Fibroblast of the conjunctiva (primary cell): Measurements from ENCODE around the gene POU6F2.

Experiments used
- DNase-seq: peaks from one replicate; pipeline ENCODE4 v3.0.0-alpha.2; 2010; ENCODE audit warnings: low read depth

The POU6F2 gene

DNA sequence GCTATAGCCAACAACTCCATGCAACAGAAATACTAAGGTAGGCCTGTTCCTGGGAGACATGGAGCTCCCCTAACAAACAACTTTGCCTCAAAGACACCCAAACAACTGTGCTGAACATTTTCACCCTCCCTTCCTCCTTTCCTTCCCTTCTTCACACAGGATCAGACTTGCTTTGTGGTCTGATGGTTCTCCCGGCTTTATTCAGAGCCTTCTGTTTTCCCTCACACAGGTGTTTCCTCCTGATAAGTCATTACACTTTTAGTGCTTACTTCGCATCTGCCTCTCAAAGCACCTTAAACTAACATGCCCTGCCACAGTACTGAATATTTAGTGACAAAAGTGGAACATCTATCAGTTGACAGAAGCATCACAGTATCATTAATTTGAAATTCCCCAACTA lies 532.2 kb downstream of the POU6F2 start:
- no peak for DNase-seq

DNA sequence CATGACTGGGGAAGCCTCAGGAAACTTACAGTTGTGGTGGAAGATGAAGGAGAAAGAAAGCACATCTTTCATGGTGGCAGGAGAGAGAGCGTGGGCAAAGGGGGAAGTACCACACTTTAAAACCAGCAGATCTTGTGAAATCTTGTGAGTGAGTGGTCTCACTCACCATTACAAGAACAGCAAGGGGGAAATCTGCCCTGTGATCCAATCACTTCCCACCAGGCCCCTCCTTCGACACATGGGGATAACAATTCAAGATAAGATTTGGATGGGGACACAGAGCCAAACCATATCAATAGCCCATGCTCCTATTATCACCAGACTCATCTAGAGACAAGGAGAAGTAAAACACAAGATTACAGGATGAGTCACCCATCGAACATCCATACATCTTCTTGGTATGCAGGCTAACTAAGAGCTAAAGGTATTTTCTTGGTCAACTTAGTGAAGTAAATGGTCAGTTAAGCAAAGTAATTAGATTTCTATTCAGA lies 533.2 kb downstream of the POU6F2 start:
- no peak for DNase-seq

DNA sequence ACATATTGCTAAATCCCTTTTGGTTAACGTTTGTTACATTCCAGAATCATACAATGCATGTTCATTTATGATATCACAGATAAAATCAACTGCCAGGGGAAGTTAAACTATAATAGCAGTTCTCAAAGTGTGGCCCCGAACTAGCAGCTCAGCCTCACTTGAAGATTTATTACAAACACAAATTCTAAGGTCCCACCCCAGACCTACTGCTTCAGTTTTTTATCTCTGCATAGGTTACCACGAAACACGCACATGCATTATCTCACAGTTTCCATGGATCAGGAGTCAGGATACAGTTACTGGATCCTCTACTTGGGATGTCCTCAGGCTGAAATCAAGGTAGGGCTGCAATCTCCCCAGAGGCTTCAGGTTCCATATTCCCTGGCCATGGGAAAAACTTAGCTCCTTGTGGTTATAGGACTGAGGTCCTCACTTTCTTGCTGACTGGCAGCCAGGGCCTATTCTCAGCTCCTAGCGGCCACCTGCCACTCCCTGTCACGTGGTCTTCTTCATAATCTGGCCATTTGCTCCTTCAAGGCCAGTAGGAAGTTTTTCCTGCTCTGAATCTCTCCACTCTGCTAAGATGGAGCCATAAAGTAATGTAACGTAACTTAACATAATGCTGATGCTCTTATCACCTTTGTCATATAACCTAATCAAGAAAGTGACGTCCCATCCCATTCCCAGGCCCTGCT lies 538.0 kb downstream of the POU6F2 start:
- no peak for DNase-seq

DNA sequence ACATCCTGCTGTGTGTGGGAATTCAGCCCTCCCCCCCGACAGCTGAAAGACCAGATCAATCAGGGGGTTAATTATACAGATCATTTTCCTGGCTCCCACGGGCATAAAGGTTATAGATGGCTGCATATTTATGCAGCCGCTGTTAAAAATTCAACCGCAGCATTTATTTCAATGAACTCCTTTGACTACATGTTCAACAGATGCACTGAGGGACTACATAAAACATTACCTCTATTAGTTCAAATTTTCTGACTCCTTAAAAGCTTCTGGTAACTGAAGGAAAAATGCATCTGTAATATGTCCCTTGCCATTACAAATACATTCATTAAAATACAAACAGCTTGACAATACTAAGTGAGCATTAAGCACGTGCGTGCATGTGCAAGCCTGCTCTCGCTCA lies 538.8 kb downstream of the POU6F2 start:
- no peak for DNase-seq

DNA sequence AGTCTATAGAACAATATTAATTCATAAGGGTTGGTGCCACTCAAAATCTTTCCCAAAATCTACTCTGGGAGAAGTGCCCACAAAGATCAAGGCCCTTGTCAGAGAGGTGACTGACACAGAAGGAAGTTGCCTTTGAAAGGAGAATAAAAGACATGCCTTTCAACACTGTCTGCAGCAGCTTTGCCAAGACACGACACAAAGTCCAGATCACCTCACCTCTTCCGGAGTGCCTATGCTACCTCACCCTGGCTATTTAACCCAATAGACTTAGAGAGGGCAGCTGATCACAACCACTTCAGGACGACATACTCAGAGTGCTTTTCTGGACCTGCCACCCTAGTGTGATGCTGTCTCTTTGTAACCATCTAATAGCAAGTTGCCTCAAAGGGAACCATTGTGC lies 539.5 kb downstream of the POU6F2 start:
- DNase-seq, result no peak
